GM12875 (cell line): ENCODE data around the gene SMARCB1.

Source experiments
- H3K4me3 ChIP-seq: one replicate; pipeline ENCODE4 v1.5.1; 2011; ENCODE audit warnings: low read depth, low read length, control low read depth
- TF ChIP-seq, protein P1 (sequence below): IDR thresholded peaks from 2 replicates; pipeline ENCODE4 v1.5.1; 2011; ENCODE audit warnings: low read depth, mild to moderate bottlenecking, control low read depth, inconsistent platforms, low read length, moderate library complexity, borderline replicate concordance; ENCODE audit not compliant: insufficient read depth

The SMARCB1 gene

DNA sequence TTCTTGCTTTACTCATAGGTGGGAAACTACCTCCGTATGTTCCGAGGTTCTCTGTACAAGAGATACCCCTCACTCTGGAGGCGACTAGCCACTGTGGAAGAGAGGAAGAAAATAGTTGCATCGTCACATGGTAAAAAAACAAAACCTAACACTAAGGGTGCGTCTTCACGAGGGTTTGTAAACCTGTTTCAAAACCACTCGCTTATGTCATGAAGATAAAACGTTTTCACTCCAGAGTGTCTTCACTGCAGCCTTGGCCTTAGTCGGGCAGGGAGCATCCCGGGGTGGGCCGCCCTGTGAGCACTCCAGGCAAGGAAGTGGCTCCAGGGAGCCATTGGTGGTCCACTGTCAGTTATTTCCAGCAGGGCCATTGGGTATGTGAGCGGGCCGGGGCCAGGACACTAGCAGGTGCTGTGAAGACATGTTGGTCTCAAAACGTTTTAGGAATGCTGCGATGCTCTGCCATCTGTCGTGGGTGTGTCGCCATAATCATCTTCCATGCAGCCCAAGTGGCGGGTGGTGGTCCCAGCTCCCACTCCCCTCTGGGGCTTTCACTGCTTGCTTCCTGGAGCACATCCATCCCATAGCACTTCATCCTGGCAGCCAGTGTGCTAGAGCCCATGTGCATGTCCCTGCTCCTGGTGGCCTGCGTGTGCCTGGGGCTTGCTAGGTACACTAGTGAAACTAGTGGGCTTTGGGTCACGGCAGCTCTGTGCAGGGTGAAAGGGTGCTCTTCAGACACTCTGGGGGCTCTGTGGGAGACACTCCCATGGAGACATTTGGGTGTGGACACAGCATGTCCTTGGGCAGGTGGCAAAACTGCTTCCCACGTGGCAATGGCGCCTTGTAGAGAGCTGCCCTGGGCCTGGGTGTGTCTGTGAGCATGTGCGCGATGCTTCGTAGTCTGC, 5.2 kb downstream of the SMARCB1 start:
- TF ChIP-seq, protein P1, sequence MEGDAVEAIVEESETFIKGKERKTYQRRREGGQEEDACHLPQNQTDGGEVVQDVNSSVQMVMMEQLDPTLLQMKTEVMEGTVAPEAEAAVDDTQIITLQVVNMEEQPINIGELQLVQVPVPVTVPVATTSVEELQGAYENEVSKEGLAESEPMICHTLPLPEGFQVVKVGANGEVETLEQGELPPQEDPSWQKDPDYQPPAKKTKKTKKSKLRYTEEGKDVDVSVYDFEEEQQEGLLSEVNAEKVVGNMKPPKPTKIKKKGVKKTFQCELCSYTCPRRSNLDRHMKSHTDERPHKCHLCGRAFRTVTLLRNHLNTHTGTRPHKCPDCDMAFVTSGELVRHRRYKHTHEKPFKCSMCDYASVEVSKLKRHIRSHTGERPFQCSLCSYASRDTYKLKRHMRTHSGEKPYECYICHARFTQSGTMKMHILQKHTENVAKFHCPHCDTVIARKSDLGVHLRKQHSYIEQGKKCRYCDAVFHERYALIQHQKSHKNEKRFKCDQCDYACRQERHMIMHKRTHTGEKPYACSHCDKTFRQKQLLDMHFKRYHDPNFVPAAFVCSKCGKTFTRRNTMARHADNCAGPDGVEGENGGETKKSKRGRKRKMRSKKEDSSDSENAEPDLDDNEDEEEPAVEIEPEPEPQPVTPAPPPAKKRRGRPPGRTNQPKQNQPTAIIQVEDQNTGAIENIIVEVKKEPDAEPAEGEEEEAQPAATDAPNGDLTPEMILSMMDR: no peak
- no peak overlapping the region for H3K4me3 ChIP-seq

DNA sequence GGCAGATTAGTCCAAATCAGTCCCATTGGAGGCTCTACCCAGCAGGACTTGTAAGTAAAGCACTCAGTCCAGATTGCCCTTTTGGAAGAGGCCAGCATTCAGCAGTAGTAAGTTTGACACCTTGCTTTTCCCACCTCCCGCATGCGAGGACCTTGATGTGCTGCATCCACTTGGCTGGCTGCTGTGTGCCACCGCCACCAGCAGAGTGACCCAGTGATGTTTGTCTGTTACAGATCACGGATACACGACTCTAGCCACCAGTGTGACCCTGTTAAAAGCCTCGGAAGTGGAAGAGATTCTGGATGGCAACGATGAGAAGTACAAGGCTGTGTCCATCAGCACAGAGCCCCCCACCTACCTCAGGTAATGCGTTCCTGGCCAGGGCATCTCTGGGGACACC, 6.6 kb downstream of the SMARCB1 start:
- TF ChIP-seq, protein P1: no peak
- H3K4me3 ChIP-seq: no peak overlapping the region

DNA sequence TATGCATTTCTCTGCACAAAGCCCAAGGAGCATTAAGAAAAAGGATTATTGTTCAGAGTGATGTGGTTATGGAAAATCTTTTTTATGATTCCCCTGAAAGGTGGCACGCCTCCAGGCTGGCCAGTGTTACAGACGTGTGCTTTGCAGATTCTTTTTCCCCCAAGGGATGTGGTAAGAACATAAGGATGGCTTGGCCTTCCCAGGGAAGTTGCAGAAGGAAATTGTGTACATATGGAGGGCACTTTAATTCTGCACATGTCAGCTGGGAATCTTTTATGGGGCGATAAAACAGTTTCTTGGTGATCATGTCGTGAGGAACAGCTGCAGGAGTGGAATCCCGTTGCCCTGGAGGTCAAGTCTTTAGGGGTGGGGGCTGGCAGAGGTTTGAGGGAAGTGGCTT, 9.7 kb downstream of the SMARCB1 start:
- no peak overlapping the region for H3K4me3 ChIP-seq
- TF ChIP-seq, protein P1: no peak

DNA sequence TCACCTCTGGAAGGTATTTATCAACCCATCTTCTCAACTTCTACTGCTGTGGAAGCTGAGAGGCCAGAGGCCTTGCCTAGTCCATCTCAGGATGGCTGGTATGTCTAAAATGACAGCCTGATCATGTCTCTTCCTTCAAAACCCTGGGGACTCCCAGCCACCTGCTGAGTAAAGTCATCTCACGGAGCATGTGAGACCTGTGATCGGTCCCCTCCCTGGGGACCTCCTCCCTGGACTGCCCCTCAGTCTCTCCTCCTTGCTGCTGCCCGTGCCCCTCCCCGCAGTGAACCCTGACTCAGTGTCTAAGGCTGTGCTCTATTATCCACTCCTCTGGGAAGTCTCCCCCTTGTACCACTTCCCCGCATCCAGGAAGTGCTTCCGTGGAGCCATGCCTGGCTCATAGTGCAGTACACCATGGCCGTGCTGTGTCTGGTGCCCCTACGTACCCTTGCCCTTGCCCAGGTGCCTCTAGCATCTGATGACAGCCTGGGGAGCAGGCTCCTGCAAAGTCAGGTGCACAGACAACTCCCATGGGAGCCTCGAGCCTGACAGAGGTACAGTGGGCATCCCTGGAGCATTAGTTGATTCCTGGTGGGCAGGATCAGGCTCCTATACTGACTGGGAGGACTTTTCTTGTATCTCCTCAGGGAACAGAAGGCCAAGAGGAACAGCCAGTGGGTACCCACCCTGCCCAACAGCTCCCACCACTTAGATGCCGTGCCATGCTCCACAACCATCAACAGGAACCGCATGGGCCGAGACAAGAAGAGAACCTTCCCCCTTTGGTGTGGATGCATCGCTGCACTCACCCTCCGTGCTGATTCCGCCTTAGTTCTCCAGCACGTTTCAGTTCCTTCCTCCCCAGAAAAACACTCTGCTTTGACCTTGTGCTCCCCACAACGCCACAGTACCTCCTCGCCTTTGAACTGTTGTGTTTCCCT, 13.8 kb downstream of the SMARCB1 start:
- TF ChIP-seq, protein P1: no peak
- no peak overlapping the region for H3K4me3 ChIP-seq

DNA sequence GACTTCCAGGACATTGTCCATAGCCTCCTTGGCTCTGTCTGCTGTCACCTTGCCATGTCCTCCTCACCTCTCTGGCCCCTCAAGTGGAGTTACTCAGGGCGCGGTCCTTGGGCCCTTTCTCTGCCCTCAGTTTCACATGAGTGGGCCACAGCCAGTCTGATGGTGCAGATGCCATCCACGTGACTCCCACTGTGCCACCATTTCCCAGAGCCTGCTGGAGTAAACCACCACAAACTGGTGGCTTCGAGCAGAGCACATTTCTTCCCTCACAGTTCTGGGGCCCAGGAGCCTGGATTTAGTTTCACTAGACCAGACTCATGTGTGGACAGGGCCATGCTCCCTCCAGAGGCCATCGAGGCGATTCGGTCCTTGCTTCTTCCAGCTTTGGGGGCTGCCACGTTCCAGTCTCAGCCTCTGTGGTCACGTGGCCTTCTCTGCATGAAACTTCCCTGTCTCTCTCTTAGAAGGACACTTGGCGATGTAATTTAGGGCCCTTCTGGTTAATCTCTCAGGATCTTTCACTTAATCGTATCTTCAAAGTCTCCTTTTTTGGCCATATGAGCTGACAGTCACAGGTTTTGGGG, 14.6 kb downstream of the SMARCB1 start:
- no peak overlapping the region for H3K4me3 ChIP-seq
- TF ChIP-seq, protein P1: no peak

DNA sequence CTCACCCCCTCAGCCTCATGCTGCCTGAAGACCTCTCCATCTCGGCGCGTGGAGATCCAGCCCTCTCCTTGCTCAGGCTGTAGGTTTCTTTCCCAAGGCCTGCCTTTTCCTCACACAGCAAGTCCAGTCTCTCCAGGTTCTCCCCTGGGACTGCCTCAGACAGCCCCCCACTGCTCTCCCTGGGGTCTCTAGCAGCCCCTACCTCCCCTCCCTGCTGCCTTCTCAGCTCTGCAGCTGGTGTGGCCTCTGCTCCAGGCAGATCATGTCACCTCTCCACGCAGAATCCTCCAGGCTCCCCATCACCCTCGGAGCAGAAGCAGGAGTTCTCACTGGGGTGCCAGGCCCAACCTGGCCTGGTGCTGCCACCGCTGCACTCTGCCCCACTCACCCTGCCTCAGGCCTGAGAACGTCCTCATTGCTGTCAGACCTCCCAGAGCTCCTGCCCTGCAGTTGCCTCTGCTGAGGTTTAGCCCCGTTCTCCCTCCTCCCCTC, 15.2 kb downstream of the SMARCB1 start:
- TF ChIP-seq, protein P1: no peak
- no peak overlapping the region for H3K4me3 ChIP-seq
